ENCODE results near the gene ANO6.

DNA sequence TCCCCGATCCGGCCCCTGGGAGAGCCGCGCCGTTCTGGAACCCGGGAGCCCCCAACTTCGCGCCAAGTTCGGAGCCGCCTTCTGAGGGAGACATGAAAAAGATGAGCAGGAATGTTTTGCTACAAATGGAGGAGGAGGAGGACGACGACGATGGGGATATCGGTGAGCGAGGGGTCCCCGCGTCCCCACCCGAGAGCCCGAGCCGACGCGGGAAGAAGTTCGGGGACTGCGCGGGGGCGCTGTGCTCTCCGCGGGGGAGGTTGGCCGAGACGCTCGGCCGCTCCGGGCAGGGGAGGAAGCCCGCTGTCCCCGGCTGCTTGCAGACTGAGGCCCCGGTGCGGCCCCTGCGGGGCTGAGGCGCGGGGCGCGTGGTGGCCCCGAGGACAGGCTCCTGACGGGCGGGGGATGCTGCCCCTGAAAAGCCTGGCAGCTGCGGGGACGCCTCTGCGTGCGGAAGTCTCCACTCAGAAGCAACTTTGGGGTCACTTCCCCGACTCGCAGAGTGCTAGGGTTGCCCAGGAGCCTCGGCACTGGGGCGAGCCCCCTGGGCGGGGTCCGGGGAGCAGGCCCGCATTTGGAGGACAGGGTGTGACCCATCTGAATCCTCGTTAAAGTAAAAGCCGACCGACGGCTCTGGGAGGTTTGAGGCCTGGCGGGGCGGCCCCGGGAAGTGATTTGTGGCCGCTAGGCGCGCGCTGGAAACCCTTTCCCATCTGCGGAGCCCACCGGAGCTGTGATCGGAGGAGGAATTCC is 511 bp downstream of the ANO6 start:
- TF ChIP-seq PAX5 (IDR thresholded peaks at IDR 0.05; ENCODE audit: insufficient read depth, low read length, severe bottlenecking) (no peak), POLR2A (IDR thresholded peaks at IDR 0.05; ENCODE audit: low read depth, low read length) (no peak)

All from GM12891 (cell line).